GM10847 (cell line): ENCODE data around the gene IGFBP7.

Experiments used
- POLR2A ChIP-seq: IDR thresholded peaks from 2 replicates; pipeline ENCODE4 v1.6.1; 2011; ENCODE audit not compliant: insufficient read length; ENCODE audit errors: extremely low read depth

IGFBP7 gene

GRCh38 chr4:57048590-57049304, 61.4 kb downstream of the IGFBP7 start:
- no peak for TF ChIP-seq POLR2A

- TF ChIP-seq POLR2A = no peak
Observed at GRCh38 chr4:57044996-57045395, 65.2 kb downstream of the IGFBP7 start.

- no peak for TF ChIP-seq POLR2A
Observed at GRCh38 chr4:57044279-57044678, 65.9 kb downstream of the IGFBP7 start.

GRCh38 chr4:57043347-57044251, 66.6 kb downstream of the IGFBP7 start:
- no peak for TF ChIP-seq POLR2A

GRCh38 chr4:57042711-57043169, 67.4 kb downstream of the IGFBP7 start:
- no peak for TF ChIP-seq POLR2A

- TF ChIP-seq POLR2A = no peak
Observed at GRCh38 chr4:57041020-57041419, 69.2 kb downstream of the IGFBP7 start.

- TF ChIP-seq POLR2A = no peak
Observed at GRCh38 chr4:57040510-57040909, 69.7 kb downstream of the IGFBP7 start.

GRCh38 chr4:57039345-57039744, 70.8 kb downstream of the IGFBP7 start:
- no peak for TF ChIP-seq POLR2A

GRCh38 chr4:57037982-57038604, 72.1 kb downstream of the IGFBP7 start:
- no peak for TF ChIP-seq POLR2A

GRCh38 chr4:57034520-57034919, 75.7 kb downstream of the IGFBP7 start:
- no peak for TF ChIP-seq POLR2A

GRCh38 chr4:57023104-57023503, 87.1 kb downstream of the IGFBP7 start:
- no peak for TF ChIP-seq POLR2A

GRCh38 chr4:57020467-57021101, 89.6 kb downstream of the IGFBP7 start:
- no peak for TF ChIP-seq POLR2A

- no peak for TF ChIP-seq POLR2A
Observed at GRCh38 chr4:57018980-57019379, 91.2 kb downstream of the IGFBP7 start.

- no peak for TF ChIP-seq POLR2A
Observed at GRCh38 chr4:57013543-57014120, 96.6 kb downstream of the IGFBP7 start.

GRCh38 chr4:56999751-57000150, 110.4 kb downstream of the IGFBP7 start:
- no peak for TF ChIP-seq POLR2A
